ENCODE measurements around the gene MTG1. TPM values are rescaled to one million over a fixed set of nuclear protein-coding genes. Genes with fewer than 3 reads are reported as not detected.

MTG1 gene
- polyA plus RNA-seq, 1 experiment, result 38.1 TPM

GRCh38 chr10:133456041-133456951 lies 62.3 kb downstream of the MTG1 start:
- ChIA-PET POLR2A (no interaction called here), CTCF (no interaction called here)
- Histone ChIP-seq H3K4me3 (ENCODE audit: low read depth, low read length) (no peak overlapping the region), H3K36me3 (ENCODE audit: control insufficient read depth, insufficient read depth, low read length) (no peaks in the 10 kb centered on the region), H3K27me3 (ENCODE audit: control insufficient read depth, insufficient read depth, low read length) (no peaks in the 10 kb centered on the region)
- TF ChIP-seq, protein P1, sequence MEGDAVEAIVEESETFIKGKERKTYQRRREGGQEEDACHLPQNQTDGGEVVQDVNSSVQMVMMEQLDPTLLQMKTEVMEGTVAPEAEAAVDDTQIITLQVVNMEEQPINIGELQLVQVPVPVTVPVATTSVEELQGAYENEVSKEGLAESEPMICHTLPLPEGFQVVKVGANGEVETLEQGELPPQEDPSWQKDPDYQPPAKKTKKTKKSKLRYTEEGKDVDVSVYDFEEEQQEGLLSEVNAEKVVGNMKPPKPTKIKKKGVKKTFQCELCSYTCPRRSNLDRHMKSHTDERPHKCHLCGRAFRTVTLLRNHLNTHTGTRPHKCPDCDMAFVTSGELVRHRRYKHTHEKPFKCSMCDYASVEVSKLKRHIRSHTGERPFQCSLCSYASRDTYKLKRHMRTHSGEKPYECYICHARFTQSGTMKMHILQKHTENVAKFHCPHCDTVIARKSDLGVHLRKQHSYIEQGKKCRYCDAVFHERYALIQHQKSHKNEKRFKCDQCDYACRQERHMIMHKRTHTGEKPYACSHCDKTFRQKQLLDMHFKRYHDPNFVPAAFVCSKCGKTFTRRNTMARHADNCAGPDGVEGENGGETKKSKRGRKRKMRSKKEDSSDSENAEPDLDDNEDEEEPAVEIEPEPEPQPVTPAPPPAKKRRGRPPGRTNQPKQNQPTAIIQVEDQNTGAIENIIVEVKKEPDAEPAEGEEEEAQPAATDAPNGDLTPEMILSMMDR (IDR thresholded peaks at IDR 0.05; ENCODE audit: insufficient read depth, low read depth, low read length), result no peak
- no peak for DNase-seq (ENCODE audit: low read depth)

DNA sequence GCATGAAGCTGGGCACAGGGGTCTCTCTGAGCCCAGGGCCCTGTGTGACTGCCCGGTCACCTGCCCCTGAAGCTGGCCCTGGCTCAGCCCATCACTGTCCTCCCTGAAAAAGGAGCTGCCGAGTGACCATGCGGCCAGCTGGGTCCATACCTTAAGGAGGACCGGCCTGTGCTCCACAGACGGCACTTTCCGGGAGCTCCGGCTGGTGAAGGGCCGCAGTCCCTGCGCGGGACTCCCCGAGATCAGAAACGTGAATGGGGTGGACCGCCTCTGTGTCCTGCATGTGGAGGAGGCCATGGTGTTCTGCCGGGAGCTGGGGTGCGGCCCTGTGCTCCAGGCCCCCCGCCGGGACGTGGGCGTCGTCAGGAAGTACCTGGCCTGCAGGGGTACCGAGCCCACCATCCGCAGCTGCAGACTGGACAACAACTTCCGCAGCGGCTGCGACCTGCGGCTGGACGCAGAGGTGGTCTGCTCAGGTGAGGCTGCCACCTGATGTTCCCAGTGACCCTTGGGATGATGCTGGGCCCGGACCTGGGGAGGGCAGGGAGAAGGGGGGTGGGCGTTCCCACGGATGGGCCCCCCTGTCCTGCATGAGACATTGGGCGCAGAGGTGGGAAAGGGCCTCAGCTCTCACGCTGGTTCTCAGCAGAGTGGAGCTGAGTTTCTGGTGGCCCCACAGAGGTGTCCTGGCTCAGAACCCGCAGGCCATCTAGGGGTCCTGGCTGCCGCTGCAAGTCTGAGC lies 63.3 kb downstream of the MTG1 start:
- ChIA-PET POLR2A (interaction anchor here (0.6 kb wide), 1 partner anchor 10 kb away, joined by 4 read pairs; no protein-coding TSS in a partner anchor), CTCF (no interaction called here)
- H3K4me3 ChIP-seq (ENCODE audit: low read depth, low read length), result no peak overlapping the region
- no peaks in the 10 kb centered on the region for H3K27me3 ChIP-seq (ENCODE audit: control insufficient read depth, insufficient read depth, low read length)
- no peaks in the 10 kb centered on the region for H3K36me3 ChIP-seq (ENCODE audit: control insufficient read depth, insufficient read depth, low read length)
- no peak for DNase-seq (ENCODE audit: low read depth)
- TF ChIP-seq, protein P1 (IDR thresholded peaks at IDR 0.05; ENCODE audit: insufficient read depth, low read depth, low read length), result no peak

DNA sequence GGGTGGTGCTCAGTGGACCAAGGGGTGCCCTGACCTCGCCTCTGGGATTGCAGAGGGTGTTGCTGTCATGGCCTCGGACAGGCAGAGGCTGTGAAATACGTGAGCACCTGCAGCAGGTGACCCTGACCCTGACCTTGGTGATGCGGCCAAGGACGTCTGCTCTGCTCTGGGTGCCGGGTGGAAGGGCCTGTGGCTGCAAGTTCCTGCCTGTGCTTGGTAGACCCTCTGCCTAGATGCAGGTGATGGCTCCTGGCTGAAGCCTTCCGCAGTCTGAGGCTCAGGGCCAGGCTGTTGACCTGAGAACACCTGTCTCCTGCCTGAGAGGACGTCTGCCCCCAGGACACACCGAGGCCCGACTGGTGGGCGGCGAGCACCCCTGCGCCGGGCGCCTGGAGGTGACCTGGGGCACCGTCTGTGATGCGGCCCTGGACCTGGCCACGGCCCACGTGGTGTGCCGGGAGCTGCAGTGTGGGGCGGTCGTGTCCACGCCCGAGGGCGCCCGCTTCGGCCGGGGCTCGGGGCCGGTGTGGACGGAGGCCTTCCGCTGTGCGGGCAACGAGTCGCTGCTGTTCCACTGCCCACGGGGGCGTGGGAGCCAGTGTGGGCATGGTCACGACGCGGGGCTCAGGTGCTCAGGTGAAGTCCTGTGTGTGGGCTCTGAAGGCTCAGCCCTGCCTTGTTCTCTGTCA lies 64.2 kb downstream of the MTG1 start:
- Histone ChIP-seq H3K27me3 (ENCODE audit: control insufficient read depth, insufficient read depth, low read length) (no peaks in the 10 kb centered on the region), H3K4me3 (ENCODE audit: low read depth, low read length) (no peak overlapping the region), H3K36me3 (ENCODE audit: control insufficient read depth, insufficient read depth, low read length) (no peaks in the 10 kb centered on the region)
- no peak for DNase-seq (ENCODE audit: low read depth)
- ChIA-PET POLR2A (no interaction called here), CTCF (interaction anchor here (1.2 kb wide), 1 partner anchor 20 kb away, joined by 4 read pairs; no protein-coding TSS in a partner anchor)
- TF ChIP-seq, protein P1 (IDR thresholded peaks at IDR 0.05; ENCODE audit: insufficient read depth, low read depth, low read length), result no peak

- POLR2A ChIA-PET, result no interaction called here
- CTCF ChIA-PET, result interaction anchor here (1.2 kb wide), 1 partner anchor 21 kb away, joined by 4 read pairs; no protein-coding TSS in a partner anchor
- Histone ChIP-seq H3K27me3 (ENCODE audit: control insufficient read depth, insufficient read depth, low read length) (no peaks in the 10 kb centered on the region), H3K36me3 (ENCODE audit: control insufficient read depth, insufficient read depth, low read length) (no peaks in the 10 kb centered on the region), H3K4me3 (ENCODE audit: low read depth, low read length) (no peak overlapping the region)
- TF ChIP-seq, protein P1 (IDR thresholded peaks at IDR 0.05; ENCODE audit: insufficient read depth, low read depth, low read length), result no peak
- no peak for DNase-seq (ENCODE audit: low read depth)
Observed at GRCh38 chr10:133458710-133459453, 64.9 kb downstream of the MTG1 start.

Measured in BJ (cell line).